ENCODE results near the gene ZFP82.

Gene ZFP82

GRCh38 chr19:36418287-36419001 is at the start of gene ZFP82:
Gene ZFP82, minus strand, starts transcription at chr19:36418644. Its CDS starts 8,855 bp downstream, at chr19:36409789.
- peak; percentile 68 for DNase-seq (ENCODE audit: low read depth)

GRCh38 chr19:36460046-36460445 is 41.6 kb upstream of the ZFP82 start:
- no peak for DNase-seq (ENCODE audit: low read depth)

GRCh38 chr19:36456831-36457230 is 38.4 kb upstream of the ZFP82 start:
- DNase-seq (ENCODE audit: low read depth): no peak

DNA sequence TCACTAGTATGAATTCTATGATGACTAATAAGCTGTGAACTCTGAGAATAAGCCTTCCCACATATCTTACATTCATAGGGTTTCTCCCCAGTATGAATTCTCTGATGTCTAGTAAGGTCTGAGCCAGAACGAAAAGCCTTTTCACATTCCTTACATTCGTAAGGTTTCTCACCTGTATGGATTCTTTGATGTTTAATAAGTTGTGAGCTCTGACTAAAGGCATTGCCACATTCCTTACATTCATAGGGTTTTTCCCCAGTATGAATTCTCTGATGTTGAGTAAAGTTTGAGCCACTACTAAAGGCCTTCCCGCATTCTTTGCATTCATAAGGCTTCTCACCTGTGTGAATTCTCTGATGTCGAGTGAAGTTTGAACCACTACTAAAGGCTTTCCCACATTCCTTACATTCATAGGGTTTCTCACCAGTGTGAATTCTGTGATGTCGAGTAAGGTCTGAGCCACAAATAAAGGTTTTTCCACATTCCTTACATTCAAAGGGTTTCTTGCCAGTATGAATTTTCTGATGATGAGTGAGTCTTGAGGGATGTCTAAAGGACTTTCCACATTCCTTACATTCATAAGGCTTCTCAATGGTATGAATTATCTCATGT is 30.7 kb upstream of the ZFP82 start:
- DNase-seq (ENCODE audit: low read depth): no peak

DNA sequence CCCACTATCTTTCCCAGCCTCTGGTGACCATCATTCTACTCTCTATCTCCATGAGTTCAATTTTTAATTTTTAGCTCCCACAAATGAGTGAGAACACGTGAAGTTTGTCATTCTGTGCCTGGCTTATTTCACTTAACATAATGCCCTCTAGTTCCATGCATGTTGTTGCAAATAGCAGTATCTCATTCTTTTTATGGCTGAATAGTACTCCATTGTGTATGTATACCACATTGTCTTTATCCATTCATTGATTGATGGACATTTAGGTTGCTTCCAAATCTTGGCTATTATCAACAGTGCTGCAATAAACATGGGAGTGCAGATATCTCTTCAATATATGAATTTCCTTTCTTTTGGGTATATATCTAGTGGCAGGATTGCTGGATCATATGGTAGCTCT is 22.9 kb upstream of the ZFP82 start:
- DNase-seq (ENCODE audit: low read depth): no peak

GRCh38 chr19:36436531-36436930 is 18.1 kb upstream of the ZFP82 start:
- no peak for DNase-seq (ENCODE audit: low read depth)

GRCh38 chr19:36423925-36424324 is 5.5 kb upstream of the ZFP82 start:
- no peak for DNase-seq (ENCODE audit: low read depth)

GRCh38 chr19:36421749-36422481 is 3.5 kb upstream of the ZFP82 start:
- no peak for DNase-seq (ENCODE audit: low read depth)

DNA sequence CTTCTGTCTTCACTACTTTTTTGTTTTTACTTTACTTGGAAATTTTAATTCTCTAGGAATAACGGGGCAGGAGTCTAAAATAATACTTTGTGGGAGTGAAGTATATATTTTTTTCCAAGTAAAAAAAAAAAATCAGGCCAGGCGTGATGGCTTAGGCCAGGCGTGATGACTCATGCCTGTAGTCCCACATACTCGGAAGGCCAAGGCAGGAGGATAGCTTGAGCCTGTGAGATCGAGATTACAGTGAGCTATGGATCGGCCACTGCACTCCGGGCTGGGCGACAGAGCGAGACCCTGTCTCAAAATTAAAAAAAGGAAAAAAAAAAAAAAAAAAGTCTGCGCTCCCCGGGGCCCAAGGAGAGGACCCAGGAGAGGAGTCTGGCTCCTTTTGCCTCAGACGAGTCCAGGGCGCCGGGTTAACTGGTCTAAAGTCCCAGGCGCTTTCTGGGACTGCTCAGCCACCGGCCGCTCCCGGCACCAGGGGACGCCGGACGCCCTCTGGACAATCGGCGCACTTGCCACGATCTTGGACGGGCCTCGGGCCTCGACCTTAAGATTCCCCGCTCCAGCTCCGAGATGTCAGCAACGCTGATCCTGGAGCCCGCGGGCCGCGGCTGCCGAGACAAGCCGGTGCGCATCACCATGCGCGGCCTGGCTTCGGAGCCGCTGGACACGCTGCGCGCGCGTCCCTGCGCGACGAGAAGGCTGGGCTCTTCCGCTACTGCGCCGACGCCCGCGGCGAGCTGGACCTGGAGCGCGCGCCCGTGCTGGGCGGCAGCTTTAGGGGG is 2.7 kb upstream of the ZFP82 start:
- DNase-seq (ENCODE audit: low read depth): no peak

DNA sequence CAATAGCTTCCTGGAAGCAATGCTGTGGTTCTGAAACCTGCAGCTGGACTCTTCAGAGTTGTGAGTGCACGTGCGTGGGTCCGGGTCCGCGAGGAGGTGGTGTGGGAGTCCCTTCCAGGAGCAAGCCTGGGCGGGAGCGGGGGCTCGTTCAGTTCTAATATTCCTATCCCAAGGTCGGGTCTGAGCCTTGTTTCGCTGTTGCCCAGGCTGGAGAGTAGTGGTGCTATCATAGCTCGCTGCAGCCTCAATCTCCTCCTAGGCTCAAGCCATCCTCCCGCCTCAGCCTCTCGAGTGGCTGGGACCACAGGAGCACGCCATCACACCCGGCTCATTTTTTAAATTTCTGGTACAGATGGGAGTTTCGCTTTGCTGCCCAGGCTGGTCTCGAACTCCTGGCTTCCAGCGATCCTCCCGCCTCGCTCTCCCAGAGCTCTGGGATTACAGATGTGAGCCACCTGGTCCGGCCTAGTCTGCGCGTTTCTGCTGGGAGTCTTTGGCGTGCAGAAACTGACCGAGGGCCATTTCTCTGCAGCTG is 625 bp downstream of the ZFP82 start:
- DNase-seq (ENCODE audit: low read depth): no peak

DNA sequence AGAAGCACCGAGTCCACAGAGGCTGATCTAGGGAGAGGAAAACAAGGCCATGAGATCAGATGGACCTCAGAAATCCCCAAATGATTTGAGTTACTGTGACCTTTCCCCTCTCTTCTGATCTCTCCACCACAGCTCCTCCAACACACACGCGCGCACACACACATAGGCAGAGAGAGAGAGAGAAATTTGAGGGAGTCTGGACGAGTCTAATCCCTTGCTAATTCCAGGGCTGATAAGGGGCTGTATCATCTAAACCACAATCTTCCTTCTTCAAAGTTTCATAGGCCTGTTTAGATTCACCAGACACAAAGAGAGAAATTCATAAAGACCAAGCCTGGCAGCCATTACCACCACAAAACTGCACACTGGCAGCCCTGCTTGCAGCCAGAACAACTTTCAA is 8.6 kb downstream of the ZFP82 start:
- DNase-seq (ENCODE audit: low read depth): no peak

GRCh38 chr19:36408101-36408500 is 10.3 kb downstream of the ZFP82 start:
- no peak for DNase-seq (ENCODE audit: low read depth)

GRCh38 chr19:36404498-36404897 is 13.9 kb downstream of the ZFP82 start:
- no peak for DNase-seq (ENCODE audit: low read depth)

- DNase-seq (ENCODE audit: low read depth): no peak
Measured at GRCh38 chr19:36401475-36401874, 17.0 kb downstream of the ZFP82 start.

- no peak for DNase-seq (ENCODE audit: low read depth)
Measured at GRCh38 chr19:36398571-36398970, 19.9 kb downstream of the ZFP82 start.

DNA sequence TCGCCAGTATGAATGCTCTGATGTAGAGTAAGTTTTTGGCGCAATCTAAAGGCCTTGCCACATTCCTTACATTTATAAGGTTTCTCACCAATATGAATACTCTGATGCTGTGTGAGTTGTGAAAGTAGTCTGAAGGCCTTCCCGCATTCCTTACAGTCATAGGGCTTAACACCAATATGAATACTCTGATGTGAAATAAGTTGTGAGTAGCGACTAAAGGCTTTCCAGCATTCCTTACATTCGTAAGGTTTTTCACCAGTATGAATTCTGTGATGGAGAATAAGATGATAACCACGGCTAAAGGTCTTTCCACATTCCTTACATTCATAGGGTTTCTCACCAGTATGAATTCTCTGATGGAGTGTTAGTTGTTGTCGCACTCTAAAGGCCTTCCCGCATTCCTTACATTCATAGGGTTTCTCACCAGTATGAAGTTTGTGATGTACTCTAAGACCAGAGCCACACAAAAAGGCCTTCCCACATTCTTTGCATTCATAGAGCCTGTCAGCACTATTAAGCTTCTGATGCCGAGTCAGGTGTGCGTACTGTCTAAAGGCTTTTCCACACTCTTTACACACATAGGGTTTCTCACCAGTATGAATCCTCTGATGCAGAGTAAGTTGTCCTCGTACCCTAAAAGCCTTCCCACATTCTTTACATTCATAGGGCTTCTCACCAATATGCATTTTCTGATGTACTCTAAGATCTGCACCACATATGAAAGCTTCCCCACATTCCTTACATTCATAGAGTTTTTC is 25.3 kb downstream of the ZFP82 start:
- no peak for DNase-seq (ENCODE audit: low read depth)

DNA sequence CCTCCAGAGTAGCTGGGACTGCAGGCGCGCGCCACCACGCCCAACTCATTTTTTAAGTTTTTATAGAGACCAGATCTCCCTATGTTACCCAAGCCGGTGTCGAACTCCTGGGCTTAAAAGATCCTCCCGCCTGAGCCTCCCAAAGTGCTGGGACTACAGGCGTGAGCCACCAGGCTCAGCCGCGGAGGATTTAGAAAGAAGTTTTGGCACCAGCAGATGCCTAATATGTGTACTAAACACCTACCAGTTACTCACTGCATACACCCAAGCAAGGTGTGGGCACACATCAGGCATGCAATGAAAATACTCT is 39.0 kb downstream of the ZFP82 start:
- DNase-seq (ENCODE audit: low read depth): no peak

DNA sequence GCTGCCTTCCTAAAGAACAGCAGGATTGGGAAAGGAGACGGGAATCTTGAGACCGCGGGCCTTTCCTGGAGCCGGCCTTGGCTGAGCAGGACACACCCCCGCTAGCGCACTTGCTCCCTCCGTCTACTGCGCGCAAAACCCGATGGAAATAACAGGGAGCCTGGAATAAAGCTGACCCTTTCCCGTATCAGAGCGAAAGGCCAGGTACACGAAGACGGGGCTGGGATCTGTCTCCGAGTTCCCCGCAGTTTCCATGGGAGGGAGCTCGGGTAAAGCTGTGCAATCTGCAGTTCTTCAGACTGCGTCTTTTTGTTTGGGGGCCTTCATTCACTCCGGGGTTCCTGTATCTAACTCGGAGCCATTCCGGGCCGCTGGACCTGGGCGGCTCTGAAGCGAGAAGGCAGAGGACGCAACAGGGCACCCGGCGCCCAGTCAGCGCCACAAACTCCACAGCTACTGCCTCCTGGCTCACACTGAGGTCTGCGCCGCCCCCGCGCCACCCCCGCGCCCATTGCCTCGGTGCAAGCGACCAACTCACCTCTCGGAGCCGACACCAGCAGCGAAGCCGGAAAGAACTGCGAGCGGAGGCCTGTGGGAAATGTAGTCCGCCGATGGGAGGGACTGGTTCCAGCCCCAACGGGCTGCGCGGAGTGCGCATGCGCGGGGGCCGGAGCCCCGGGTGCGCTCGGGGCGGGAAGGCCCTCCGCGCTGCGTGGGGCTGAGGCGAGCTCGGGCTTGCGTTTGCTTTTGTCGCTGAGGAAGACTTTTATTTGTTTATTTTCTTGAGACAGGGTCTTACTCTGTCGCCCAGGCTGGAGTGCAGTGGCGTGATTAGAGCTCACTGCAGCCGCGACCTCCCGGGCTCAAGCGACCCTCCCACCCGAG is 39.6 kb downstream of the ZFP82 start, which contains the start of gene ZFP14:
Gene ZFP14 (minus strand): TSS at position 577 of the 885 bp plus-strand sequence. CDS start 11,309 bp downstream, outside the sequence.
- DNase-seq (ENCODE audit: low read depth): peak; percentile 95

DNA sequence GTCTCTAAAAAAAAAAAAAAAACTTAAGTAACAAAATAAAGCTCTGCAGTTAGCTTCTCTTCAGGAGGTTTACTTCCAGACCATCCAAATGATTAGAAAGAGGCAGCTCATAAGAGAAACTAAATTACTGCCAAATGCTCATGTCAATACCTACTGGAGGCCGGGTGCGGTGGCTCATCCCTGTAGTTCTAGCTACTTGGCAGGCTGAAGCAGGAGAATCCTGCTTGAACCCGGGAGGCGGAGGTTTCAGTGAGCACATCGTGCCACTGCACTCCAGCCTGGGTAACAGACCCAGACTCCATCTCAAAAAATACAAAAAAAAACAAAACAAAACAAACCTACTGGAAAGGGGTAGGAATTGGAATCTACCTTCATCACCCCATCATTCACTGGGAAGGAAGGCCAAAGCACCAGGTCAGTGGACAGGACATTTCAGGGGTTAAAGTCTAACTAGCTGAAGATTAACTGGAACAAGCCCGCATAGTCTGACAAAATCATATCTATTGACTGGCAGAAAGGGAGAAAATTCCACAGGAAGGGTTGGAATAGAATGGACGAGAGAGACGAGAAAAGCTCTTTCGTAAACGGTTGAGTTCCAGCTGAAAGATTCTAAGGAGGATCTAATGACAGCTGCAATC is 40.8 kb downstream of the ZFP82 start:
- no peak for DNase-seq (ENCODE audit: low read depth)

GRCh38 chr19:36373638-36374156 is 44.7 kb downstream of the ZFP82 start:
- DNase-seq (ENCODE audit: low read depth): no peak

Measured in stimulated activated CD8-positive, alpha-beta memory T cell treated with anti-CD3 and anti-CD28 coated beads, Interleukin-12 subunit alpha, Interleukin-12 subunit beta, amount 100 ng/mL, for 4 hours (primary cell).